GM23338 (cell line): ENCODE results near the gene SEC61G. TPM values are rescaled to one million over a fixed set of nuclear protein-coding genes. Genes with fewer than 3 reads are reported as not detected.

Experiments used
- ATAC-seq: fragments of 200-7000 bp; cut with Tn5 transposase; 3 replicates; pipeline ENCODE4 v1.9.1; 2020
- DNase-seq: peaks from one replicate; pipeline ENCODE4 v3.0.0-alpha.2; 2015; ENCODE audit warnings: low spot score
- H2AFZ ChIP-seq: fragments of 200-600 bp; sonication (generic); 2 replicates; pipeline ENCODE4 v1.8.0; 2016; ENCODE audit warnings: antibody characterized with exemption, mild to moderate bottlenecking, moderate library complexity
- H3F3A ChIP-seq: fragments of 200-600 bp; sonication (generic); replicated peaks from 2 replicates; pipeline ENCODE4 v1.8.0; 2017; ENCODE audit warnings: antibody characterized with exemption, mixed run types, low read depth
- H3K27ac ChIP-seq: fragments of 200-600 bp; sonication (generic); 2 replicates; pipeline ENCODE4 v1.6.1; 2016; ENCODE audit warnings: low read depth
- H3K27me3 ChIP-seq: fragments of 200-600 bp; sonication (generic); 2 replicates; pipeline ENCODE4 v1.8.0; 2016; ENCODE audit warnings: mild to moderate bottlenecking, mixed run types, moderate library complexity; ENCODE audit not compliant: insufficient read depth
- H3K36me3 ChIP-seq: fragments of 200-600 bp; sonication (generic); 2 replicates; pipeline ENCODE4 v1.8.0; 2016; ENCODE audit warnings: mild to moderate bottlenecking; ENCODE audit not compliant: insufficient read depth
- H3K4me1 ChIP-seq: fragments of 200-600 bp; sonication (generic); 2 replicates; pipeline ENCODE4 v1.8.0; 2016; ENCODE audit warnings: mild to moderate bottlenecking, moderate library complexity; ENCODE audit not compliant: insufficient read depth
- H3K4me2 ChIP-seq: fragments of 200-600 bp; sonication (generic); 2 replicates; pipeline ENCODE4 v1.7.1; 2017; ENCODE audit warnings: mixed run types
- H3K4me3 ChIP-seq: fragments of 200-600 bp; sonication (generic); 2 replicates; pipeline ENCODE4 v1.6.1; 2016; ENCODE audit warnings: mixed run types
- H3K79me2 ChIP-seq: fragments of 200-600 bp; sonication (generic); replicated peaks from 2 replicates; pipeline ENCODE4 v1.8.0; 2017; ENCODE audit warnings: mild to moderate bottlenecking; ENCODE audit not compliant: insufficient read depth
- H3K9me2 ChIP-seq: fragments of 200-600 bp; sonication (generic); 2 replicates; pipeline ENCODE4 v1.8.0; 2017; ENCODE audit not compliant: insufficient read depth
- H4K20me1 ChIP-seq: fragments of 200-600 bp; sonication (generic); replicated peaks from 2 replicates; pipeline ENCODE4 v1.8.0; 2017; ENCODE audit warnings: mild to moderate bottlenecking; ENCODE audit not compliant: insufficient read depth
- H3K27ac Mint-ChIP-seq: 2 replicates; pipeline ENCODE4 v1.8.0; 2020; ENCODE audit warnings: inconsistent platforms, mild to moderate bottlenecking, moderate library complexity, mixed read lengths
- H3K27me3 Mint-ChIP-seq: 3 replicates; pipeline ENCODE4 v1.8.0; 2022; ENCODE audit warnings: low read depth, mild to moderate bottlenecking, moderate library complexity, mixed read lengths, inconsistent platforms; ENCODE audit not compliant: insufficient read depth, poor library complexity
- H3K36me3 Mint-ChIP-seq: 3 replicates; pipeline ENCODE4 v1.8.0; 2021; ENCODE audit warnings: low read depth, mild to moderate bottlenecking, inconsistent platforms, moderate library complexity, mixed read lengths
- H3K4me1 Mint-ChIP-seq: 3 replicates; pipeline ENCODE4 v1.8.0; 2020; ENCODE audit warnings: mild to moderate bottlenecking, inconsistent platforms, mixed read lengths
- H3K4me3 Mint-ChIP-seq: 3 replicates; pipeline ENCODE4 v1.8.0; 2021; ENCODE audit warnings: moderate library complexity, mild to moderate bottlenecking, inconsistent platforms, mixed read lengths
- H3K9me3 Mint-ChIP-seq: 3 replicates; pipeline ENCODE4 v1.8.0; 2020; ENCODE audit warnings: moderate library complexity, mild to moderate bottlenecking, inconsistent platforms, mixed read lengths
- CREB1 ChIP-seq: fragments of 250-450 bp; sonication (Bioruptor Pico); IDR thresholded peaks from 2 replicates; pipeline ENCODE4 v1.5.0; 2020; ENCODE audit warnings: low read depth, mild to moderate bottlenecking, moderate library complexity
- CTCF ChIP-seq, 2 experiments: fragments of 200-600 bp in 1 of 2; sonication (generic) in 1 of 2; conservative IDR thresholded peaks; 2 replicates each; pipeline versions ENCODE4 v1.5.1 to v1.6.1; 2016 to 2017; ENCODE audit warnings: antibody characterized with exemption in 2 of 2, low read depth in 2 of 2, mild to moderate bottlenecking in 2 of 2, moderate library complexity in 1 of 2
- ETS1 ChIP-seq: IDR thresholded peaks from 2 replicates; pipeline ENCODE4 v1.6.1; 2016; ENCODE audit warnings: antibody characterized with exemption
- EZH2 ChIP-seq: fragments of 200-600 bp; sonication (generic); IDR thresholded peaks from one replicate; pipeline ENCODE4 v1.8.0; 2017; ENCODE audit warnings: antibody characterized with exemption, mild to moderate bottlenecking, low read depth; ENCODE audit not compliant: unreplicated experiment
- NANOG ChIP-seq: IDR thresholded peaks from 2 replicates; pipeline ENCODE4 v1.6.1; 2016; ENCODE audit warnings: antibody characterized with exemption, borderline replicate concordance
- REST ChIP-seq: IDR thresholded peaks from one replicate; pipeline ENCODE4 v1.6.1; 2018; ENCODE audit warnings: antibody characterized with exemption; ENCODE audit not compliant: unreplicated experiment
- STAT1 ChIP-seq: IDR thresholded peaks from one replicate; pipeline ENCODE4 v1.6.1; 2016; ENCODE audit warnings: antibody characterized with exemption; ENCODE audit not compliant: unreplicated experiment
- ZNF114 ChIP-seq: fragments of 250-450 bp; sonication (Bioruptor Pico); IDR thresholded peaks from 2 replicates; pipeline ENCODE4 v1.5.0; 2020; ENCODE audit warnings: mild to moderate bottlenecking, moderate library complexity
- ZNF331 ChIP-seq: fragments of 250-450 bp; sonication (Bioruptor Pico); IDR thresholded peaks from 2 replicates; pipeline ENCODE4 v1.5.0; 2020; ENCODE audit warnings: low read depth, mild to moderate bottlenecking, moderate library complexity
- polyA plus RNA-seq: library from polyadenylated mRNA; unstranded; fragments of >200 nt; fragmentation: Nextera tagmentation; extraction: Ambion mirVana; gene quantifications from 2 replicates; pipeline ENCODE4 v1.2.1, GENCODE V29; 2016
- total RNA-seq: library from RNA; depleted of rRNA; stranded (reverse); fragments of >200 nt; shearing (Covaris generic); gene quantifications from 2 replicates; pipeline ENCODE4 v1.2.3, GENCODE V29; 2014

SEC61G gene
- total and polyA plus RNA-seq, 2 experiments from 2014 or later: 350 to 497 TPM

GRCh38 chr7:54782314-54782713 lies 23.3 kb upstream of the SEC61G start:
- Histone ChIP-seq H3K27me3 (no peaks in the 10 kb centered on the region), H3K36me3 (no peaks in the 10 kb centered on the region), H4K20me1 (no peaks in the 10 kb centered on the region), H3K4me1 (peaks cover 18% of the 10 kb centered on the region), H3K79me2 (no peaks in the 10 kb centered on the region), H3K4me2 (peak overlapping the region; percentile 9; the same call in 1 of the 2 replicates), H3K4me3 (no peak overlapping the region), H3F3A (no peaks in the 10 kb centered on the region), H2AFZ (peak overlapping the region; percentile 14; the same call in 1 of the 2 replicates), H3K9me2 (peaks cover 19% of the 10 kb centered on the region), H3K27ac (no peak overlapping the region)
- Mint-ChIP-seq H3K4me1 (peaks cover 24% of the 10 kb centered on the region), H3K9me3 (peaks cover 1% of the 10 kb centered on the region; the same call in 2 of the 3 replicates), H3K4me3 (no peak overlapping the region), H3K27me3 (peaks cover 6% of the 10 kb centered on the region), H3K36me3 (peaks cover 1% of the 10 kb centered on the region), H3K27ac (no peak overlapping the region)
- no peak for ATAC-seq
- no peak for TF ChIP-seq EZH2
- no peak for TF ChIP-seq NANOG
- TF ChIP-seq ZNF331: no peak
- no peak for TF ChIP-seq CTCF (conservative IDR thresholded peaks at IDR 0.05; ENCODE audit: low read depth in 2 of 2)
- TF ChIP-seq REST: no peak
- no peak for TF ChIP-seq ZNF114 (CRISPR knock-in tag)
- no peak for TF ChIP-seq ETS1
- TF ChIP-seq CREB1 (CRISPR knock-in tag): no peak
- no peak for TF ChIP-seq STAT1
- no peak for DNase-seq
